Astrocyte of the cerebellum (primary cell): ENCODE results near the gene SORCS3.
A peak's percentile ranks its signal among the peaks of the same experiment; 100 is the strongest.

Experiments
- DNase-seq: peaks from one replicate; pipeline ENCODE4 v3.0.0-alpha.2; 2011; ENCODE audit warnings: low read depth
- H3K4me3 ChIP-seq: 2 replicates; pipeline ENCODE4 v1.5.1; 2011; ENCODE audit warnings: mild to moderate bottlenecking, low read depth, low read length, moderate library complexity
- CTCF ChIP-seq: IDR thresholded peaks from 2 replicates; pipeline ENCODE4 v1.5.1; 2012; ENCODE audit warnings: low read length, low read depth, moderate library complexity, mild to moderate bottlenecking; ENCODE audit errors: missing control alignments
- in situ Hi-C: cut with HindIII; loops from 2 replicates; pipeline ENCODE4 v1.10.0; 2017; ENCODE audit warnings: low sequenced_read_pairs

SORCS3 gene

GRCh38 chr10:105062951-105063350, 421.9 kb downstream of the SORCS3 start:
- no peak for DNase-seq
- in situ Hi-C loops = no loop called here
- no peak for TF ChIP-seq CTCF
- H3K4me3 ChIP-seq = no peak overlapping the region

- no peak overlapping the region for H3K4me3 ChIP-seq
- in situ Hi-C loops = no loop called here
- peak; percentile 36 for DNase-seq
- peak; percentile 96 for TF ChIP-seq CTCF
Observed at GRCh38 chr10:105063796-105064195, 422.7 kb downstream of the SORCS3 start.

GRCh38 chr10:105068497-105068896, 427.4 kb downstream of the SORCS3 start:
- no peak for TF ChIP-seq CTCF
- DNase-seq = peak; percentile 1
- H3K4me3 ChIP-seq = no peak overlapping the region
- in situ Hi-C loops = no loop called here

GRCh38 chr10:105070249-105070648, 429.2 kb downstream of the SORCS3 start:
- in situ Hi-C loops = no loop called here
- no peak for TF ChIP-seq CTCF
- no peak for DNase-seq
- no peak overlapping the region for H3K4me3 ChIP-seq

GRCh38 chr10:105070952-105071351, 429.9 kb downstream of the SORCS3 start:
- H3K4me3 ChIP-seq = no peak overlapping the region
- no peak for TF ChIP-seq CTCF
- in situ Hi-C loops = no loop called here
- no peak for DNase-seq

GRCh38 chr10:105071980-105072379, 430.9 kb downstream of the SORCS3 start:
- no peak for DNase-seq
- in situ Hi-C loops = no loop called here
- no peak overlapping the region for H3K4me3 ChIP-seq
- no peak for TF ChIP-seq CTCF

- in situ Hi-C loops = no loop called here
- no peak overlapping the region for H3K4me3 ChIP-seq
- DNase-seq = no peak
- no peak for TF ChIP-seq CTCF
Observed at GRCh38 chr10:105073999-105074398, 432.9 kb downstream of the SORCS3 start.
